Activated T-cell treated with anti-CD3 and anti-CD28 coated beads for 24 hours (primary cell): ENCODE results near the gene WDR1.

Experiments used
- DNase-seq: peaks from one replicate; pipeline ENCODE4 v3.0.0-alpha.2; 2020; ENCODE audit warnings: low read depth

WDR1 gene

GRCh38 chr4:10114147-10114546 is 2.5 kb downstream of the WDR1 start:
- no peak for DNase-seq

GRCh38 chr4:10113362-10114047 is 3.1 kb downstream of the WDR1 start:
- DNase-seq, result no peak

- DNase-seq, result no peak
Measured at GRCh38 chr4:10112658-10113284, 3.8 kb downstream of the WDR1 start.

- no peak for DNase-seq
Measured at GRCh38 chr4:10111067-10111801, 5.4 kb downstream of the WDR1 start.

- no peak for DNase-seq
Measured at GRCh38 chr4:10109995-10110670, 6.5 kb downstream of the WDR1 start.

- no peak for DNase-seq
Measured at GRCh38 chr4:10108818-10109783, 7.5 kb downstream of the WDR1 start.

GRCh38 chr4:10108391-10108790 is 8.2 kb downstream of the WDR1 start:
- DNase-seq, result no peak

GRCh38 chr4:10107111-10108091 is 9.2 kb downstream of the WDR1 start:
- DNase-seq, result no peak

- peak; percentile 71 for DNase-seq
Measured at GRCh38 chr4:10106421-10107039, 10.1 kb downstream of the WDR1 start.

- no peak for DNase-seq
Measured at GRCh38 chr4:10105920-10106319, 10.7 kb downstream of the WDR1 start.

GRCh38 chr4:10105421-10105820 is 11.2 kb downstream of the WDR1 start:
- DNase-seq, result no peak

- DNase-seq, result no peak
Measured at GRCh38 chr4:10104991-10105276, 11.7 kb downstream of the WDR1 start.

GRCh38 chr4:10104211-10104990 is 12.2 kb downstream of the WDR1 start:
- DNase-seq, result no peak

- no peak for DNase-seq
Measured at GRCh38 chr4:10102474-10103332, 13.9 kb downstream of the WDR1 start.

GRCh38 chr4:10101671-10102473 is 14.7 kb downstream of the WDR1 start:
- DNase-seq, result no peak

- no peak for DNase-seq
Measured at GRCh38 chr4:10100734-10101216, 15.8 kb downstream of the WDR1 start.
